Left ventricle myocardium inferior (tissue), 1 donor: ENCODE results near the gene FKBP15. TPM values are rescaled to one million over a fixed set of nuclear protein-coding genes. Genes with fewer than 3 reads are reported as not detected.
A peak's percentile ranks its signal among the peaks of the same experiment; 100 is the strongest.
"Not testable (repeated sequence)": the region's sequence is repeated elsewhere in the genome, so short reads cannot be mapped to it uniquely, and the experiment has no call there.

Source experiments
- DNase-seq: peaks from one replicate; pipeline ENCODE4 v3.0.0-alpha.2; 2020
- H3K27ac ChIP-seq: fragments of 200-600 bp; replicated peaks from 2 replicates; pipeline ENCODE4 v1.8.0; 2021
- H3K27me3 ChIP-seq: fragments of 200-600 bp; 2 replicates; pipeline ENCODE4 v1.8.0; 2021; ENCODE audit warnings: low read depth
- H3K36me3 ChIP-seq: fragments of 200-600 bp; 2 replicates; pipeline ENCODE4 v1.8.0; 2021
- H3K4me1 ChIP-seq: fragments of 200-600 bp; 2 replicates; pipeline ENCODE4 v1.8.0; 2021
- H3K4me3 ChIP-seq: fragments of 200-600 bp; 2 replicates; pipeline ENCODE4 v1.8.0; 2021; ENCODE audit warnings: mild to moderate bottlenecking, moderate library complexity
- H3K9me3 ChIP-seq: fragments of 200-600 bp; replicated peaks from 2 replicates; pipeline ENCODE4 v1.8.0; 2021
- CTCF ChIP-seq: fragments of 200-600 bp; IDR thresholded peaks from 2 replicates; pipeline ENCODE4 v1.8.0; 2021; ENCODE audit warnings: antibody characterized with exemption, mild to moderate bottlenecking, borderline replicate concordance
- intact Hi-C: fragments of 100-400 bp; cut with micrococcal nuclease; formaldehyde crosslinking; loops from one replicate; pipeline ENCODE4 v1.11.0; 2022
- total RNA-seq: library from RNA; stranded (reverse); fragmentation: NEBNext Ultra II Directional; extraction: Animal tissue kit (Norgen Biotek cat#: 25700); gene quantifications from one replicate; pipeline ENCODE4 v1.2.1, GENCODE V29; 2021
- donor health status: DM: no; HTN: yes; CAD: no; lungs with severe emphysema.

FKBP15 gene
- total RNA-seq, 1 donor from 2014 or later, result 19.0 TPM

GRCh38 chr9:113153599-113153998, 67.5 kb downstream of the FKBP15 start:
- TF ChIP-seq CTCF, result no peak
- H3K27me3 ChIP-seq, result no peaks in the 10 kb centered on the region
- peaks cover 9% of the 10 kb centered on the region for H3K36me3 ChIP-seq
- peaks cover 59% of the 10 kb centered on the region for H3K4me1 ChIP-seq
- DNase-seq, result no peak
- no peak overlapping the region for H3K4me3 ChIP-seq
- H3K9me3 ChIP-seq, result no peaks in the 10 kb centered on the region
- intact Hi-C loops, result no loop called here
- no peak overlapping the region for H3K27ac ChIP-seq

- no peaks in the 10 kb centered on the region for H3K9me3 ChIP-seq
- peak overlapping the region; percentile 89 for H3K4me3 ChIP-seq
- H3K27me3 ChIP-seq, result no peaks in the 10 kb centered on the region
- DNase-seq, result no peak
- no peak for TF ChIP-seq CTCF
- peak overlapping the region; percentile 83 for H3K27ac ChIP-seq
- peaks cover 59% of the 10 kb centered on the region for H3K4me1 ChIP-seq
- H3K36me3 ChIP-seq, result peaks cover under 1% of the 10 kb centered on the region
- intact Hi-C loops, result no loop called here
Observed at GRCh38 chr9:113152699-113153098, 68.4 kb downstream of the FKBP15 start.

- Histone ChIP-seq H3K4me3 (peak overlapping the region; percentile 89), H3K27ac (peak overlapping the region; percentile 83), H3K36me3 (no peaks in the 10 kb centered on the region), H3K9me3 (no peaks in the 10 kb centered on the region), H3K4me1 (peaks cover 57% of the 10 kb centered on the region), H3K27me3 (no peaks in the 10 kb centered on the region)
- no peak for TF ChIP-seq CTCF
- DNase-seq, result peak; percentile 29
- intact Hi-C loops, result no loop called here
Observed at GRCh38 chr9:113151696-113152630, 69.1 kb downstream of the FKBP15 start.

DNA sequence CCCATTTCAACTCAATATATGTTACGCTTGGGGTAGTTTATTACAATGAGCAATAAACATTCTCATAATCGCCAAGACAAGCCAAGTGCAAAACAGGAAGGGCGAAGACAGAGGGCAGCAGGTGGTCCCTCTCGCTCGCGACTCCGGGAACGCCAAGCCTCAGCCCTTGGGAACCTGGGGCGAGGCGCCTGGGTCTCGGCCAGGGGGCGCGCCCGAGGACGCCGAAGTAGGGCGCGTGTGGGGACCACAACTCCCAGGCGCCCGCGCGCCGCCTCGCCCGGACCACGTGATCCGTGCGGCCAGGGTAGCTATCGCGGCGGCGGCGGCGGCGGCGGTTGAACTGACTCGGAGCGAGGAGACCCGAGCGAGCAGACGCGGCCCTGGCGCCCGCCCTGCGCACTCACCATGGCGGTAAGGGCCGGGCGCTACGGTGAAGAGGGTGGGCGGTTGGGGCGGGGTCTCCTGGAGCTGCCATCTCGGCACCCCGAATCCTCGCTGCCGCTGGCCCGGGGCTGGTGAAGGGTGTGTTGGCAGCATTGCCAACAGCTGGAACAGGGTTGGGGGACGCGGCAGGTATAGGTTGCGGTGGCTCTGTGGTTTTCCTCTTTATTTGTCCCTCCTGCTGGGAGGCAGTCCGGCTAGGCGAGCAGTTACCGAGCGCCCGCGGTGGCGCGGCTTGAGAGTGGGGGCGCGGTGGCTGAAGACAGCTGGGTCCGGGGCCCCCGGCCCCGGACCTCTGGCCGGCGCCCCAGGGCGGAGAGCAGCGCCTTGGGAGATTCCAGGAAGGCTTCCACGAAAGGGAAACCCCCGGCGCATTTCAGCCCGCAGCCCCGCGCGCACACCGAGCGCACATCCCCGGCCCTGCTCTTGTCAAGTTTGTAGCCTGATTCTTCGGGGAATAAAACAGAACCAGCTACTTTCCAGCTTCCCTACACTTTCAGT, 70.1 kb downstream of the FKBP15 start, which contains the start of gene SLC31A2:
Gene SLC31A2 (plus strand): TSS at position 338 of the 942 bp plus-strand sequence. CDS start 68 bp downstream, at position 406.
- H3K36me3 ChIP-seq, result no peaks in the 10 kb centered on the region
- H3K4me3 ChIP-seq, result peak within 1 kb of the TSS; percentile 89
- TF ChIP-seq CTCF, result peak; percentile 48
- DNase-seq, result peak; percentile 93
- no peaks in the 10 kb centered on the region for H3K27me3 ChIP-seq
- H3K27ac ChIP-seq, result peak within 1 kb of the TSS; percentile 83
- H3K9me3 ChIP-seq, result no peaks in the 10 kb centered on the region
- intact Hi-C loops, result no loop called here
- peaks cover 54% of the 10 kb centered on the region for H3K4me1 ChIP-seq

DNA sequence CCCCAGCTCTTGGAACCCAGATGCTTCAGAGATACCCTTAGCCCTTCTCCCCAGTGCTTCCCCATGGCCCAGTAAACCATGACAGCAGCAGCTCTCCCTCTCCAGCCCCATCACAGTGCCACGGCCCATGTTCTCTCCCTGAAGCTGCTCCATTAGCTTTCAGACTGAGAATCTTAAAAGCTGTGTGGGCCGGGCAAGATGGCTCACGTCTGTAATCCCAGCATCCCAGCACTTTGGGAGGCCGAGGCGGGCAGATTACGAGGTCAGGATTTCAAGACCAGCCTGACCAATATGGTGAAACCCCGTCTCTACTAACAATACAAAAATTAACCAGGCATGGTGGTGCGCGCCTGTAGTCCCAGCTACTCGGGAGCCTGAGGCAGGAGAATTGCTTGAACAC, 71.5 kb downstream of the FKBP15 start:
- H3K36me3 ChIP-seq, intact Hi-C loops, H3K27ac ChIP-seq: not testable (repeated sequence)

More for the DNA sequence above, 71.5 kb downstream of the FKBP15 start:
- peaks cover 43% of the 10 kb centered on the region for H3K4me1 ChIP-seq
- not testable (repeated sequence) for H3K9me3 ChIP-seq, H3K4me3 ChIP-seq, H3K27me3 ChIP-seq, DNase-seq
